ENCODE results near the gene PMVK. TPM values are rescaled to one million over a fixed set of nuclear protein-coding genes. Genes with fewer than 3 reads are reported as not detected.
A peak's percentile ranks its signal among the peaks of the same experiment; 100 is the strongest.

PMVK gene
- polyA plus RNA-seq, 3 donors = 17.2 to 43.2 (median 41.9) TPM

GRCh38 chr1:154958681-154959425 lies 22.3 kb upstream of the PMVK start:
- H3K27ac Mint-ChIP-seq = peak overlapping the region in 1 of 7 donors; percentile 66
- H3K9ac ChIP-seq (ENCODE audit: insufficient read depth, low read length, poor library complexity, severe bottlenecking) = no peak overlapping the region
- DNase-seq = no peak

GRCh38 chr1:154958036-154958435 lies 21.5 kb upstream of the PMVK start:
- H3K9me3 Mint-ChIP-seq = no peaks in the 10 kb centered on the region
- Histone ChIP-seq H2AFZ (ENCODE audit: insufficient read depth, low read depth, low read length, poor library complexity, severe bottlenecking) (no peak overlapping the region), H3K27me3 (ENCODE audit: control insufficient read depth in 2 of 2, insufficient read depth in 2 of 2, low read length in 2 of 2) (no peaks in the 10 kb centered on the region), H3K9ac (ENCODE audit: insufficient read depth, low read length, poor library complexity, severe bottlenecking) (no peak overlapping the region), H3K9me3 (replicated peaks in 1 of 2; ENCODE audit: control insufficient read depth in 1 of 2, insufficient read depth in 1 of 2, low read length in 2 of 2) (no peaks in the 10 kb centered on the region), H3K27ac (ENCODE audit: low read depth in 1 of 2, low read length in 2 of 2) (no peak overlapping the region), H3K4me2 (replicated peaks; ENCODE audit: extremely low read depth, low read length, poor library complexity, severe bottlenecking) (no peak overlapping the region), H3K4me1 (ENCODE audit: control insufficient read depth in 1 of 2, insufficient read depth in 2 of 2, low read length in 2 of 2) (peaks cover 42 to 61% of the 10 kb centered on the region in 2 donors), H3K4me3 (replicated peaks in 1 of 3; ENCODE audit: low read depth in 2 of 3, low read length in 3 of 3) (no peak overlapping the region), H3K79me2 (ENCODE audit: insufficient read depth, low read length) (peaks cover 58% of the 10 kb centered on the region), H3K36me3 (replicated peaks in 1 of 2; ENCODE audit: control insufficient read depth in 1 of 2, insufficient read depth in 2 of 2, low read length in 2 of 2) (peaks cover 14 to 20% of the 10 kb centered on the region in 2 donors), H4K20me1 (ENCODE audit: insufficient read depth, low read length) (peaks cover 44% of the 10 kb centered on the region)
- peak overlapping the region in 1 of 7 donors; percentile 44 for H3K27ac Mint-ChIP-seq
- H3K4me1 Mint-ChIP-seq = peaks cover 61% of the 10 kb centered on the region
- intact Hi-C loops (cut with micrococcal nuclease) = no loop called here
- TF ChIP-seq CTCF (IDR thresholded peaks at IDR 0.05) = no peak
- no peak for DNase-seq
- H3K36me3 Mint-ChIP-seq = peaks cover 10 to 15% of the 10 kb centered on the region in 2 donors
- peaks cover 0 to 3% (median 1%) of the 10 kb centered on the region in 3 donors for H3K27me3 Mint-ChIP-seq (ENCODE audit: low read depth in 3 of 3)
- H3K4me3 Mint-ChIP-seq = no peak overlapping the region
- WGBS (ENCODE audit: insufficient coverage) = no CpG with 5 or more reads among the region's 2 CpGs

More at GRCh38 chr1:154958681-154959425, 22.3 kb upstream of the PMVK start:
- Mint-ChIP-seq H3K4me3 (no peak overlapping the region), H3K36me3 (peaks cover 16 to 21% of the 10 kb centered on the region in 2 donors), H3K4me1 (peaks cover 54% of the 10 kb centered on the region), H3K9me3 (no peaks in the 10 kb centered on the region), H3K27me3 (ENCODE audit: low read depth in 3 of 3) (peaks cover 0 to 3% (median 1%) of the 10 kb centered on the region in 3 donors)
- Histone ChIP-seq H3K27me3 (ENCODE audit: control insufficient read depth in 2 of 2, insufficient read depth in 2 of 2, low read length in 2 of 2) (no peaks in the 10 kb centered on the region), H2AFZ (ENCODE audit: insufficient read depth, low read depth, low read length, poor library complexity, severe bottlenecking) (no peak overlapping the region), H3K9me3 (replicated peaks in 1 of 2; ENCODE audit: control insufficient read depth in 1 of 2, insufficient read depth in 1 of 2, low read length in 2 of 2) (no peaks in the 10 kb centered on the region), H3K4me2 (replicated peaks; ENCODE audit: extremely low read depth, low read length, poor library complexity, severe bottlenecking) (no peak overlapping the region), H3K36me3 (replicated peaks in 1 of 2; ENCODE audit: control insufficient read depth in 1 of 2, insufficient read depth in 2 of 2, low read length in 2 of 2) (peaks cover 22 to 29% of the 10 kb centered on the region in 2 donors), H3K4me1 (ENCODE audit: control insufficient read depth in 1 of 2, insufficient read depth in 2 of 2, low read length in 2 of 2) (peaks cover 42 to 59% of the 10 kb centered on the region in 2 donors), H4K20me1 (ENCODE audit: insufficient read depth, low read length) (peaks cover 40% of the 10 kb centered on the region), H3K27ac (ENCODE audit: low read depth in 1 of 2, low read length in 2 of 2) (peak overlapping the region in 1 of 2 donors; percentile 1), H3K79me2 (ENCODE audit: insufficient read depth, low read length) (peaks cover 50% of the 10 kb centered on the region), H3K4me3 (replicated peaks in 1 of 3; ENCODE audit: low read depth in 2 of 3, low read length in 3 of 3) (no peak overlapping the region)
- intact Hi-C loops (cut with micrococcal nuclease) = no loop called here
- TF ChIP-seq CTCF (IDR thresholded peaks at IDR 0.05) = no peak
- WGBS (ENCODE audit: insufficient coverage) = 97% methylated on average over 12 of the region's 16 CpGs
